CD4-positive, alpha-beta T cell (primary cell): Measurements from ENCODE around the gene VTA1. TPM values are rescaled to one million over a fixed set of nuclear protein-coding genes. Genes with fewer than 3 reads are reported as not detected.
"Not testable (repeated sequence)": the region's sequence is repeated elsewhere in the genome, so short reads cannot be mapped to it uniquely, and the experiment has no call there.

Experiments used
- ATAC-seq: fragments of 200-7000 bp; cut with Tn5 transposase; one replicate; pipeline ENCODE4 v1.10.0; 2022; ENCODE audit warnings: mild to moderate bottlenecking; ENCODE audit not compliant: poor library complexity
- CTCF ChIA-PET: fragments of 350-600 bp; sonication (Branson Sonifier 250); formaldehyde crosslinking; loops from one replicate; lab custom pipeline; 2021; ENCODE audit warnings: antibody characterized with exemption, inconsistent platforms; lab: Charles Lee
- POLR2A ChIA-PET: fragments of 350-600 bp; sonication (Branson Sonifier 250); formaldehyde crosslinking; loops from one replicate; lab custom pipeline; 2021; ENCODE audit warnings: antibody characterized with exemption, inconsistent platforms; lab: Charles Lee
- DNase-seq, 14 experiments: peaks; one replicate each; pipeline ENCODE4 v3.0.0-alpha.2; 2013 to 2020; ENCODE audit warnings: mixed read lengths in 2 of 14
- H3K27ac ChIP-seq, 2 donors: one replicate each; pipeline versions ENCODE4 v1.5.1 to v1.7.0; 2013; ENCODE audit warnings: low read length in 2 of 2, low read depth in 1 of 2, mild to moderate bottlenecking in 1 of 2
- H3K27me3 ChIP-seq, 2 experiments: 1 replicate in 1 of 2; 2 replicates in 1 of 2; pipeline versions ENCODE4 v1.6.1 to v1.7.0; 2013; ENCODE audit warnings: low read length in 2 of 2, control low read depth in 1 of 2, mild to moderate bottlenecking in 1 of 2, moderate library complexity in 1 of 2; ENCODE audit not compliant: insufficient read depth in 2 of 2, control insufficient read depth in 1 of 2
- H3K36me3 ChIP-seq: one replicate; pipeline ENCODE4 v1.6.1; 2013; ENCODE audit warnings: low read length, control low read depth; ENCODE audit not compliant: insufficient read depth
- H3K4me1 ChIP-seq: one replicate; pipeline ENCODE4 v1.6.1; 2013; ENCODE audit warnings: low read length, control low read depth; ENCODE audit not compliant: insufficient read depth
- H3K4me3 ChIP-seq: one replicate; pipeline ENCODE4 v1.5.1; 2013; ENCODE audit warnings: mild to moderate bottlenecking, low read length, moderate library complexity
- H3K9me3 ChIP-seq, 2 experiments: 1 replicate in 1 of 2; 2 replicates in 1 of 2; pipeline versions ENCODE4 v1.6.1 to v1.7.0; 2013; ENCODE audit warnings: low read length in 2 of 2, mild to moderate bottlenecking in 2 of 2, control low read depth in 1 of 2, moderate library complexity in 1 of 2; ENCODE audit not compliant: control insufficient read depth in 1 of 2, insufficient read depth in 1 of 2
- H3K27ac Mint-ChIP-seq: one replicate; pipeline ENCODE4 v1.8.0; 2020; ENCODE audit warnings: mixed read lengths
- H3K27me3 Mint-ChIP-seq: one replicate; pipeline ENCODE4 v1.8.0; 2021; ENCODE audit warnings: mixed read lengths
- H3K36me3 Mint-ChIP-seq: one replicate; pipeline ENCODE4 v1.8.0; 2021; ENCODE audit warnings: low read depth, mixed read lengths
- H3K4me1 Mint-ChIP-seq: one replicate; pipeline ENCODE4 v1.8.0; 2021; ENCODE audit warnings: low read depth, mixed read lengths
- H3K4me3 Mint-ChIP-seq: one replicate; pipeline ENCODE4 v1.8.0; 2020; ENCODE audit warnings: mild to moderate bottlenecking, mixed read lengths
- H3K9me3 Mint-ChIP-seq: one replicate; pipeline ENCODE4 v1.8.0; 2020; ENCODE audit warnings: mixed read lengths
- intact Hi-C, 2 experiments: fragments of 100-400 bp; cut with DNase I in 1 of 2; cut with micrococcal nuclease in 1 of 2; formaldehyde crosslinking; loops; one replicate each; pipeline versions ENCODE4 v1.15.1 to v1.9.0; 2023 to 2025; cut with DNase I, micrococcal nuclease
- total RNA-seq, 174 experiments: library from RNA in 2 of 174; stranded (reverse) in 2 of 174; gene quantifications; one replicate each; pipeline ENCODE4 v1.2.3 and lab custom pipeline; 2021 to 2026
- TF ChIP-seq, protein P1 (sequence below): fragments of 200-600 bp; IDR thresholded peaks from one replicate; pipeline ENCODE4 v1.8.0; 2022; ENCODE audit warnings: antibody characterized with exemption, mild to moderate bottlenecking

VTA1 gene
- total RNA-seq, 2 experiments from 2014 or later = 13.5 to 18.0 TPM

DNA sequence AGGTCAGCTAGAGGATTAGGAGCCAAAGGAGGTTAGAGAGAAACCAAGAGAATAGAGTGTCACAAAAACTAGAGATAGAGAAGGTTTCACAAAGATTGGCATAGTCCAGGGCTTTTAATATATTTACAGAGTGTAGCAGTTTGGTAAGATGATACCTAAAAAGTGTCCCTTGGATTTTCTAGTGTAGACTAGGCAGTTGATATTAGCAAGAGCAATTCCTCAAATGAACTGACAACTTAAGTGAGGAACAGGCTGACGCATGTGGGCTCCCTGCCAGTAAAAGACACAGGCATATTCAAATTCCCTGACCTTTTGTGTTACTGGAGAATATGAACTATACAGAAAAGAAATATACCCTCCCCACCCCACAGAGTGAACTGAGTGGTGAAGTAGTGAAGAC lies 40.1 kb downstream of the VTA1 start:
- no peak overlapping the region for H3K4me3 ChIP-seq
- H3K36me3 ChIP-seq = peaks cover 17% of the 10 kb centered on the region
- no peaks in the 10 kb centered on the region for H3K9me3 ChIP-seq
- ATAC-seq (no peak), DNase-seq (no peak)
- no peaks in the 10 kb centered on the region for H3K27me3 ChIP-seq
- no peaks in the 10 kb centered on the region for H3K27me3 Mint-ChIP-seq
- H3K4me1 Mint-ChIP-seq = peaks cover 36% of the 10 kb centered on the region
- POLR2A ChIA-PET = no interaction called here
- no peaks in the 10 kb centered on the region for H3K4me1 ChIP-seq
- H3K27ac Mint-ChIP-seq = no peak overlapping the region
- H3K4me3 Mint-ChIP-seq = no peak overlapping the region
- TF ChIP-seq, protein P1, sequence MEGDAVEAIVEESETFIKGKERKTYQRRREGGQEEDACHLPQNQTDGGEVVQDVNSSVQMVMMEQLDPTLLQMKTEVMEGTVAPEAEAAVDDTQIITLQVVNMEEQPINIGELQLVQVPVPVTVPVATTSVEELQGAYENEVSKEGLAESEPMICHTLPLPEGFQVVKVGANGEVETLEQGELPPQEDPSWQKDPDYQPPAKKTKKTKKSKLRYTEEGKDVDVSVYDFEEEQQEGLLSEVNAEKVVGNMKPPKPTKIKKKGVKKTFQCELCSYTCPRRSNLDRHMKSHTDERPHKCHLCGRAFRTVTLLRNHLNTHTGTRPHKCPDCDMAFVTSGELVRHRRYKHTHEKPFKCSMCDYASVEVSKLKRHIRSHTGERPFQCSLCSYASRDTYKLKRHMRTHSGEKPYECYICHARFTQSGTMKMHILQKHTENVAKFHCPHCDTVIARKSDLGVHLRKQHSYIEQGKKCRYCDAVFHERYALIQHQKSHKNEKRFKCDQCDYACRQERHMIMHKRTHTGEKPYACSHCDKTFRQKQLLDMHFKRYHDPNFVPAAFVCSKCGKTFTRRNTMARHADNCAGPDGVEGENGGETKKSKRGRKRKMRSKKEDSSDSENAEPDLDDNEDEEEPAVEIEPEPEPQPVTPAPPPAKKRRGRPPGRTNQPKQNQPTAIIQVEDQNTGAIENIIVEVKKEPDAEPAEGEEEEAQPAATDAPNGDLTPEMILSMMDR = no peak
- no peaks in the 10 kb centered on the region for H3K9me3 Mint-ChIP-seq
- intact Hi-C loops = no loop called here
- peaks cover 50% of the 10 kb centered on the region for H3K36me3 Mint-ChIP-seq
- CTCF ChIA-PET = interaction anchor here (1.5 kb wide), 1 partner anchor 10 kb away, joined by 3 read pairs; no protein-coding TSS in a partner anchor
- no peak overlapping the region for H3K27ac ChIP-seq

- intact Hi-C loops, H3K27me3 Mint-ChIP-seq, H3K4me1 ChIP-seq, H3K9me3 Mint-ChIP-seq, H3K9me3 ChIP-seq, H3K4me3 ChIP-seq, H3K27ac ChIP-seq, H3K27me3 ChIP-seq, H3K4me3 Mint-ChIP-seq, ATAC-seq, H3K27ac Mint-ChIP-seq: not testable (repeated sequence)
- DNase-seq = peak in 1 of 14 experiments; percentile 17
- peaks cover 38% of the 10 kb centered on the region for H3K4me1 Mint-ChIP-seq
- POLR2A ChIA-PET = interaction anchor here (1.1 kb wide), 1 partner anchor 9 kb away, joined by 3 read pairs; no protein-coding TSS in a partner anchor
- H3K36me3 ChIP-seq = peaks cover 10% of the 10 kb centered on the region
- CTCF ChIA-PET = interaction anchor here (0.7 kb wide), 1 partner anchor 1239 kb away, joined by 3 read pairs; no protein-coding TSS in a partner anchor
- H3K36me3 Mint-ChIP-seq = peaks cover 40% of the 10 kb centered on the region
These were observed 41.3 kb downstream of the VTA1 start for GRCh38 chr6:142188341-142188740.

DNA sequence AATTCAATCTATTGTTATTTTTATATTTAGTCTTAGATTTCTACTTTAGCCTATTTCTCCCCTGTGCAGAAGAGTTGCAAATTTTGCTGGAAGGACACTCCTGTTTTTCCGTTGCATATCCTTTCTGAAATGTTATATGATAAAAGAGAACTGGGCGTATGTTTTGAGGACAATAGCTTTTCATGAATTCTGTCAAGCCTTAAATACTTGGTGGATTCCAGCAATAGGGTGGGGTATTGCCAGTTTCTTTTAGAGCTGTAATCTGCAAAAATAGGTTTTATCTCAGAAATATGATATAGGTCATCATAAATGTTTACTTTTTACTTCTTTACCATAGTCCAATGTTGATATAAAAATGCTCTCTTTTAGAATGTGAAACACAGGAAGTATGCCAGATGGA lies 42.0 kb downstream of the VTA1 start:
- Histone ChIP-seq H3K27ac (no peak overlapping the region), H3K36me3 (peaks cover 12% of the 10 kb centered on the region), H3K4me1 (no peaks in the 10 kb centered on the region), H3K9me3 (no peaks in the 10 kb centered on the region), H3K4me3 (no peak overlapping the region), H3K27me3 (no peaks in the 10 kb centered on the region)
- CTCF ChIA-PET = interaction anchor here (0.9 kb wide), 1 partner anchor 42 kb away, joined by 3 read pairs; the partner anchor contains the start of genes NMBR and VTA1
- H3K4me3 Mint-ChIP-seq = no peak overlapping the region
- no peaks in the 10 kb centered on the region for H3K9me3 Mint-ChIP-seq
- intact Hi-C loops = no loop called here
- no peaks in the 10 kb centered on the region for H3K27me3 Mint-ChIP-seq
- no peak for ATAC-seq
- POLR2A ChIA-PET = interaction anchor here (1.1 kb wide), 1 partner anchor 8 kb away, joined by 3 read pairs; no protein-coding TSS in a partner anchor
- TF ChIP-seq, protein P1 = no peak
- no peak for DNase-seq
- H3K36me3 Mint-ChIP-seq = peaks cover 39% of the 10 kb centered on the region
- H3K4me1 Mint-ChIP-seq = peaks cover 45% of the 10 kb centered on the region
- H3K27ac Mint-ChIP-seq = no peak overlapping the region

DNA sequence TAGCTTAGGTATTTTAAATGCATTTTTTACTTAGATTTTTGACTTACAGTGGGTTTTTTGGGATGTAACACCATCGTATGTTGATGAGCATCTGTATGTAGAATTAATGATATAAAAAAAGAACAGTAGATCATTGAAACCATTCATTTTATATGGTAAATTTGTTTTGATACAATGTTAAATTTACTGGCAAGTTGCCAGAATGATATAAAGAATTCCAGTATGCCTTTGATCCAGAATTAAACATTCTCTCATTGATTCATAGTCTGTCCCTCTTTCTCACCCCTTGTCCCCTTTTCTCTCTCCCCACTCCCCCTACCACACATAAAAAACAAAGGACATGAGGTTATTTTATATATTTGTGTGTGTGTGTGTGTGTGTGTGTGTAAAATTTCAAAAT lies 45.3 kb downstream of the VTA1 start:
- CTCF ChIA-PET = interaction anchor here (0.6 kb wide), 1 partner anchor 435 kb away, joined by 3 read pairs; no protein-coding TSS in a partner anchor
- no peaks in the 10 kb centered on the region for H3K27me3 Mint-ChIP-seq
- TF ChIP-seq, protein P1 = no peak
- peaks cover 69% of the 10 kb centered on the region for H3K4me1 Mint-ChIP-seq
- Histone ChIP-seq H3K4me1 (no peaks in the 10 kb centered on the region), H3K36me3 (peaks cover 12% of the 10 kb centered on the region), H3K9me3 (no peaks in the 10 kb centered on the region), H3K27ac (no peak overlapping the region), H3K4me3 (no peak overlapping the region), H3K27me3 (no peaks in the 10 kb centered on the region)
- H3K4me3 Mint-ChIP-seq = no peak overlapping the region
- no peak for DNase-seq
- H3K9me3 Mint-ChIP-seq = no peaks in the 10 kb centered on the region
- POLR2A ChIA-PET = no interaction called here
- H3K27ac Mint-ChIP-seq = no peak overlapping the region
- no peak for ATAC-seq
- intact Hi-C loops = no loop called here
- peaks cover 34% of the 10 kb centered on the region for H3K36me3 Mint-ChIP-seq
